ENCODE results near the gene LYPD3.
"Not testable (repeated sequence)": the region's sequence is repeated elsewhere in the genome, so short reads cannot be mapped to it uniquely, and the experiment has no call there.

LYPD3 gene

DNA sequence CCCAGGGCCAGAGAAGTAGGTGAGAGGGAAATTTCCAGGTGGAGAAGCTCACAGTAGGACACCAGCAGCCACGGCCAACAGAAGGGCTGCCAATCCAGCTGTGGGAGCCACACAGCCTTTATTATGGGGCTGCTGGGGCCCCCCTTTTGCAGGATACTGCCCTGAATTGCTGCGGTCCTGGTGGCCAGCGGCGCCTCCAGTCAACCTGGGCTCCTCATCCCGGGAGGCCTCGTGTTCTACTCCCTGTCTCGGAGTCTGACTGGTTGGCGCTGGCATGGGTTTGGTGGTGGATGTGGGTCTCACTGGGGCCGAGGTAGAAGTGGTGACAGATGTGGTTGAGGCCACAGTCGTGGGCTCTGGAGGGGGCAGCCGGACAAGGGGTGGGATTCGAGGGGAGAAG, 4.1 kb downstream of the LYPD3 start:
- no peak for DNase-seq

DNA sequence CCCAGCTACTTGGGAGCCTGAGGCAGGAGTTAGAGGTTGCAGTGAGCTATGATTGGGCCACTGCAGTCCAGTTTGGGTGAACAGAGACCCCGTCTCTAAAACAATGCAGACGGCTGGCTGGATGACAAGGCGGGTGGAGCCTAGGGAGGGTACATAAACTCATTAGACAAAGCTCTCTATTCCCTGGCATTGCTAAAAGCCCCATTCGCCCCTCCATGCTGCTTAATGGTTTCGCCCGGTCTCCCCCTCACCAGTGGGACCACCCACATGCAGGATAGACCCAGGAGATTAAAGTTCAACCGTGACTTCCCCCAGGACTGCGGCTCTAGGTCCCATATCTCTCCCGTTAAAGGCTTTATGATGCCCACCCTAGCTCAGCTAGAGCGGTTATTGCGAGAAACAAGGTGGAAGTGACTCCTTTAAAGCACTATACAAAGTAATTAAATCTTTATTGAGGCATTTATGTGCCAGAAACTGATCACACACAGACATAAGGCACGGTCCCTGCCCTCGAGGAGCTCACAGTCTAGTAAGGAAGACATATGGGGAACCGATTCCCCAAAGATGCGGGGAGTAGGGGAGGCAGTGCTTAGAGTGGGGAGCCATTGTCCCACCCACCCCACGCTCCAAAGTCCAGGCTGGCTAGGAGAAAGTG, 4.9 kb downstream of the LYPD3 start:
- DNase-seq, result no peak

DNA sequence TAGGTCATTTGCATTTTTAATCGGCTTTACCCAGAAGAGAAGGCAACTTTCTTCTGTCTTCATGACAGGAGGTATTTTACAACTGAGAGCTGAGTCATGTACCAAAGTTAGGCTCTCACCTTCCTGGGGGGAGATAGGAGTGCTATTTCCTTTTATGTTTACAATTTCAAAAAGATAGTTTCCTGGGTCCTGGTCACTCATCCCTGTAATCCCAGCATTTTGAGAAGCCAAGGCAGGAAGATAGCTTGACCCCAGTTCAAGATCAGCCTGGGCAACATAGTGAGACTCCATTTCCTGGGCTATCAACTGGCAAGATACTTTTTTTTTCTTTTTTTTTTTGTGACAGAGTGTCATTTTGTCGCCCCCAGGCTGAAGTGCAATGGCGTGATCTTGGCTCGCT, 7.6 kb downstream of the LYPD3 start:
- no peak for DNase-seq

DNA sequence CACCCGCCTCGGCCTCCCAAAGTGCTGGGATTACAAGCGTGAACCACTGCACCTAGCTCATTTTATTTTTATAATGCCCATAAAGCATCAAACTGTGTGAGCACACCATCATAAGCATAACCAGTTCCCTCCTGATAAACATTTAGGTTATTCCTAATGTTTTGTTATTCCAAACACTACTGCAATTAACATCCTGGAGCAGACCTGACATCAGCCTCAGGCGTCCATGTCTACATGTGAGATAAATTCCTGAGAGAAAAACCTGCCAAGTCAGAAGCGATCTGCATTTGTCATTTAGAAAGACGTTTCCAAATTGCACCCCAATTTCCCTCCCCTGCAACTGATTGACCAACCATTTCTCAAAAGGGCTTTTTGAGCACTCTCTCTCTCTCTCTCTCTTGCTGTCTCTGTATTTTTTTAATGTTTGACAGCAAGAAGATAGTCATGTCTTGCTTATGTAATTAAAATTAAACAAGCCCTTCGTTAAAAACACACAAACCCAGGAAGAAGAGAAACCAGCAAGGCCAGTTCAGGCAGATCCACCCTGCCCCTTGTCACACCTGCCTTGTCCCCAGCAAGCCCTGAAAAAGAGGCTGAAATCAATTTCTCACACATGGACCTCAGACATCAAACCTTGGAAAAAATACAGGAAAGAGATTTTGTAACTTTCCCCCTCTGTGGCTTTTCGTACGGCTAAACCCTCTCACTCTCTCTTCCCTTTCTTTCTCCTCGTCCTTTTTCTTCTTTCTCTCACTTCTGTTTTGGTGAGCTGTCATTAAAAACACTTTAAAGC, 9.9 kb downstream of the LYPD3 start:
- DNase-seq, result no peak

DNA sequence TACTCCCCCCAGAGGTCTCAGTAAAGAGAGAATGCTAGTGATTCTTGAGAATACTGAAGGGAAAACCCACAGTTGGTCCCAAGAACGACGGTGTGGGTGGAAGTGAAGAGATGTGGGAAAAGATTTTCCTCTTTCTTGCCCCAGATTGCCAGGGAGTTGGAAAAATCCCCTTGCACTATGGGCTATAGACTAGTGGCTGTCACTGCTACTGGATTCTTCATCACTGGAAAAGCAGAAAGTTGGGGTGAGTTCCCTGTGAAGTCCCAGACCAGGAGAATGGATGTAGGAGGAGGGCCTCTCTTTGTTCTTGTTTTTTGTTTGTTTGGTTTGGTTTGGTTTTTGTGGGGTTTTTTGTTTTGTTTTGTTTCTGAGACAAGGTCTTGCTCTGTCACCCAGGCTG, 11.4 kb downstream of the LYPD3 start:
- no peak for DNase-seq

DNA sequence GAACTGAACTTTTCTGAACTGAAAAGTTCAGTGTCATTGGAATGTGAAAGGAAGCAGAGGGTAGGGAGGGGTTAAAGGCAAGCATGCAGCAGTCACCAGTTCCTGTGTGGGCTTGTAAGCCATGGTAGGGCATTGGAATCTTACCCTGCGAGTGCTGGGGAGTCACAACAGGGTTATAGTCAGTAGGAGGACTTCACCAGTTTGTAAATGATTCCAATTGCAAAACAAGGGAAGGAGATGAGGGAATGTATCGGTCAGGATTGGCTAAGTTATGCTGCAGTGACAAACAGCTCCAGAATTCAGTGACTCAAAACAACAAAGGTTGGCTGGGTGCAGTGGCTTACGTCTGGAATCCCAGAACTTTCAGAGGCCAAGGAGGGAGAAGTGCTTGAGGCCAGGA, 12.8 kb downstream of the LYPD3 start:
- DNase-seq, result no peak

DNA sequence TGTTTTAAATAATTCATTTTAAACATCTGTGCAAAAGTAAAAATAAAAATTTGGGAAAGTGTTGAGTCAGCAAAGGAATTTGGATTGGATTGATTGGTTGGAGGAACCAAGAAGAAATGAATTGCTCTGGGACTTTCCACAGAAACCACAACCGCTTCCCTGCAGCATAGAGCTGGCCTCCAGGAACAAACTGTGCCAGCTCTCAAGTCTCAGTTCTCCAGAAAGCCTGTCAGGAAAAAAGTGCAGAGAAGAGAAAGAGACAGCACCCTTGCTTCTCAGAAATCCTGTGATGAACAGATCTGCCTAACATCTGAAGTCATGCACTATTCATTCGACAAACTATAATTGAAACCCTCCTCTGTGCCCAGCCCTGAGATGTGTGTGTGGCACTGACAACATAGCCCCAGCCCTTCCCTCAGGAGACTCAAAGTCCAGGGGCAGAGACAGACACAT, 14.8 kb downstream of the LYPD3 start:
- DNase-seq, result no peak

DNA sequence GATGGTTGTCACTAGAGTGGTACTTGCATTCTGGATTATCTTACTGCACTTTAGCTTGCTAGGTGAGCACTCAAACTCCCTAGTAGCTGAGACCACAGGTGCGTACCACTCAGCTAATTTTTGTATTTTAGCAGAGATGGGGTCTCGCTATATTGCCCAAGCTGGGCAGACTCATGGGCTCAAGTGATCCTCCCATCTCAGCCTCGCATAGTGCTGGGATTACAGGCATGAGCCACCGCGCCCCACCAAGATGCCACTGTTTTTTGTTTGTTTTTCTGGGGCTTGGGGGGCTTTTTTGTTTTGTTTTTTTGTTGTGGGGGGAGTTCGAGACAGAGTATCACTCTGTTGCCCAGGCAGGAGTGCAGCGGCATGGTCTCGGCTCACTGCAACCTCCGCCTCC, 17.8 kb downstream of the LYPD3 start:
- no peak for DNase-seq

DNA sequence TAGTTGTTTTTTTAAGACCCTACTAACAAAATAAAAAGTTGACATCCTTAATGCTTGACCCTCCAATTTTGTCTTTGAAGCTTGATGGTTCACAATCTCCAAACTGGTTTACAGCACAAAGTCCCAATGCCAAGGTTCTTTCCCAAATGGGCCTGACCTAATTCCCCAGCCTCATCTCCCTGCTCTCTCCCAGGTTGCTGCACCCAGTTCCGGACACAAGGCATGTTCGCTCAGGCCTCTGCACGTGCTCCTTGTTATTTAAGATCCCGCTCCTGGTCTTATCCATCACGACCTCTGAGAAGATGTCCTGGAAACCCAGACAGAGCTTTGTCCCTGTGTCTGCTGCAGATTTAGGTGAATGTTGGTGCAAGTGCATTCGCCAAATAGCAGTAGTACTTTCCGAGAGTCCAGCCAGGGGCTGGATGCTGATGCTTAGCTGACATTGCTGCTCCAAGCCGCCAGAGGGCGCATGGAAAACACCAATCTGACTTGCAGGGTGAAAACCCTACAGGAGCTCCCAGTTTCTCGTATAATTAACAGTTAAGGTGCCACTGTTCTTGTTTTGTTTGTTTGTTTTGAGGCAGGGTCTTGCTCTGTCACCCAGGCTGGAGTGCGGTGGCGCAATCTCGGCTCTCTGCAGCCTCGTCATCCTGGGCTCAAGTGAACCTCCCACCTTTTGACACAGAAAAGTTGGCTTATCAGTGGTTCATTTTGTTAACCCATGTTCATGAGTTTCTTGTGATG, 18.5 kb downstream of the LYPD3 start:
- peak; percentile 85 for DNase-seq

DNA sequence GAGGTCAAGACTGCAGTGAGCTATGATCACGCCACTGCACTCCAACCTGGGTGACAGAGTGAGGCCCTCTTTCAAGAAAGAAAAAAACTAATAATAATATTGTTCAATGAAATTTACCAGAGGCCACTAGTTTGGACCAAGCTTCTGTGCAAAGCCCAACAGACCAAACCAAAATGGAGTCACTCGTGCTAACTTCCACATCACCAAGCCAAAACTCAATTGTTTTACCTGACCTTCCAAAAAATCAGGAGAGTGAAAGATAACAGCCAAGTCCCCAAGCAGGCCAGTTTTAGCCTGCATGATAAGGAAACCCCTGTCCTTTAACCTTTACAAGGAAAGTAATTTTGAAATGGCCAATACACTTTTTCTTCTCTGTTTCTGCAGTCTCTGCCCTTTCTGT, 20.0 kb downstream of the LYPD3 start:
- DNase-seq, result no peak

DNA sequence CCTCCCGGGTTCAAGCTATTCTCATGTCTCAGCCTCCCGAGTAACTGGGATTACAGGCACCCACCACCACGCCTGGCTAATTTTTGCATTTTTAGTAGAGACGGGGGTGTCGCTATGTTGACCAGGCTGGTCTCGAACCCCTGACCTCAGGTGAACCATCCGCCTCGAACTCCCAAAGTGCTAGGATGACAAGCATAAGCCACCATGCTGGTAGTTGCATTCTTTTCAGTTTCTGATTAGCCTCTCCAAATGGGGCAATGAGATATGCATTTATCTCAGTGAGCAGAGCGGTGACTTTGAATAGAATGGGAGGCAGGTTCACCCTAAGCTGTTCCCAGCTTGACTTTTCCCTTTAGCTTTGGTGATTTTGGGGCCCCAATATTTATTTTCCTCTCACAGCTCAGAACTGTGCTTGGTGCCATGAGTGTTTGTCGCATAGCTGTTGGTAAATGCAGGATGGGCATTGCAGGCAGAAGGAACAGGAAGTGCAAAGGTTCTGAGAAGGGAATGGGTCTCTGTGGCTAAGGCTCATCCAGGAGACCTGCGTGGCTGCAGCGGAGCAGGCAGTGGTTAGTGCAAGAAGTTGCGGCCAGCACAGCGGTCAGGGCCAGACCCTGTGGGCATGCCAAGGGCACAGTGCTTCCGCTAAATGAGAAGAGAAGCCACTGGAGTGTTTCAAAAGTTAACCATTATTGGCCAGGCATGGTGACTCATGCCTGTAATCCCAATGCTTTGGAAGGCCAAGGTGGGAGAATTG, 20.7 kb downstream of the LYPD3 start:
- DNase-seq, result no peak

DNA sequence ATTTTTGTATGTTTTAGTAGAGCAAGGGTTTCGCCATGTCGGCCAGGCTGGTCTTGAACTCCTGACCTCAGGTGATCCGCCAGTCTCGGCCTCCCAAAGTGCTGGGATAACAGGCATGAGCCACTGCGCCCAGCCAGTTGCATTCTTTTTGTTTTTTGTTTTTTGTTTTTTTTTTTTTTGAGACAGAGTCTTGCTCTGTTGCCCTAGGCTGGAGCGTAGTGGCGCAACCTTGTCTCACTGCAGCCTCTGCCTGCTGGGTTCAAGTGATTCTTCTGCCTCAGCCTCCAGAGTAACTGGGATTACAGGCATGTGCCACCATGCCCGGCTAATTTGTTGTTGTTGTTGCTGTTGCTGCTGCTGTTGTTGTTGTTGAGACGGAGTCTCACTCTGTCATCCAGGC, 21.3 kb downstream of the LYPD3 start:
- DNase-seq, result not testable (repeated sequence)

DNA sequence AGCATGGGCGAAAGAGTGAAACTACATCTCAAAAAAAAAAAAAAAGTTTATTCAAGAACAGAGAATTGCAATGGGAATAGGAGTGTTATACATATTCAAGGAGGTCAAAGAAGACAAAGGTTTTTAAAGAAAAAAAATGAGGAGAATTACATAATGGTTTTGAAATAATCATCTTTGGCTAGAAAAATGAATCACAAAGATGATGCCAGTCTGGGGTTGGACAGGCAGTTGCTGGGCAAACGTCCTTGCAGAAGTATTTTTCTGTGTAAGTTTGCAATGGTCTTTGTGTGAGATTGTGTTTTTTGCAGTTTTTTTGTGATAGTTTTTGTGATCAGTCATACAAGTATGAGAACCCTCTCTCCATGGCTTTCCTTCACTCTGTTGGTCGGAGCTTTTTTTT, 23.7 kb downstream of the LYPD3 start:
- DNase-seq, result no peak

DNA sequence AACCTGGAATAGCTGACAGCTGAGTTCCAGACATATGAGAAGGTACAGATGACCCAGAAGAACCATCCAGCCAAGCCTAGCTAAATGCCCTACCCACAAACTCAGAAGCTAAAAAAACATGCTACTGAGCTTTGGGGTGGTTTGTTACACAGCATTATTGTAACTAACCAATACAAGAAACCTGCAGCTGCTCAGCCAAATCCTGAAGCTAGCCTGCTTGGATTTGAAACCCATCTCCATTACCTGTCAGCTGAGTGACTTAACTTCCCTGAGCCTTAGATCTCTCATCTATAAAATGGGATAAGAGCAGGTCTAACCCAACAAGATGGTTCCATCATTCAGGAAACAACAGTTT, 25.7 kb downstream of the LYPD3 start:
- no peak for DNase-seq

DNA sequence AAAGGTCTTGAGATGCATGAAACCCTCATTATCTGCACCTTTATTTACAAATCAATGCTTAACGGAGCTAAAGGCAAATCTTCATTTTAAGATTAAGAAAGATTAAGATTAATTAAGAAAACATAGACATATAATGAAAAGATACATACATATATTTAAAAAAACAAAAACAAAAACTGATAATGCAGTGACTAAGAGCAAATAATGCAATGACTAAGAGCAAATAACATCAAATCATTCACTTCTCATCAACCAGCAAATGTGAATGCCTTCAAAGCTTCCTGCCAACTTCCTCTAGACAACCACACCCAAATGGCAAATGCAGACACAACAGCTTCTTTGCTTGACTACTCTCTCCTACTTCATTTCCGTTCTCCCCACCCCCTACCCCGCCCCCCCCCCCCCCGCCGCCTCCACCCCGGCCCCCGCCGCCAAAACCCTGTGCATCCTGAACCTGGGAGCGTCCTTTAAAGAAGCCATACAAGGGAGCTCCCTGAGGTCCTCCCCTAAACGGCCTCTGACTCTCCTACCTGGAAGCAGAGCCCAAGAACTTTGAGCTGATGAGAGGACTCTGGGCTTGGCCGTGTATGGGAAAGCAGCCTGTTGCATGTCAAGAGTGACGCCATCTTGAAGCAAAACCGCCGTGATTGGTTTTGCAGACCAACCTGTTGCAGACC, 26.2 kb downstream of the LYPD3 start:
- DNase-seq, result peak; percentile 88

DNA sequence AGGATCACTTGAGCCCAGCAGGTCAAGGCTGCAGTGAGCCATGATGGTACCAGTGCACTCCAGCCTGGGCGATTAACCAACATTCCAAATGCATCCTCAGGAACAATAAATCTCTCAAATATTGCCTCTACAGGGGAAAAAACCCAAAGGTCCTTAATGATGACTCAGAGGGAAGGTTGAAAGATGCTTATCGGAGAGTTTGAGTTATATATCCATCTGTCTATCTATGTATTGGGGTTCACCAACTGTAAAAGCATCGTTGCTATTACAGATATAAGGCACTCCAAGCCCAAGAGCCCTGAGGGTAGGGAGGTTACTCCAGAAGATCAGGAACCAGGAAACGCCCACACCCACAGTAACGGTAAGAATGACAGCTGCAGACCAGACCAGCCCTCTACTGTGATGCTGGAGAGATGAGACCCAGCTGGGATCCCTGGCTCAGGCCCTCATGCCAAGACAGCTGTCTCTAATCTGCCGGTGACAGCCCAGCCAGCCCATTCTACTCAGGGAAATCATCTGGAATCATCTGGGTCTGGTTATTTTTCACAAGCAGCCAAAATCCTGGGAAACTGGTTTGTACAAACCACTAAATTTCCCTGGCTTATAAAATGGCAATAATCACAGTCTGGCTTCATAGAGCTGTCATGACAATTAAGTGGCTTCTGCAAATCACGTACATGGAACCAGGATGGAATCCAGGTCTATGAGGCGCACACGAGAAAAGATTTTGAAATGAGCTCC, 26.9 kb downstream of the LYPD3 start:
- DNase-seq, result peak; percentile 19

DNA sequence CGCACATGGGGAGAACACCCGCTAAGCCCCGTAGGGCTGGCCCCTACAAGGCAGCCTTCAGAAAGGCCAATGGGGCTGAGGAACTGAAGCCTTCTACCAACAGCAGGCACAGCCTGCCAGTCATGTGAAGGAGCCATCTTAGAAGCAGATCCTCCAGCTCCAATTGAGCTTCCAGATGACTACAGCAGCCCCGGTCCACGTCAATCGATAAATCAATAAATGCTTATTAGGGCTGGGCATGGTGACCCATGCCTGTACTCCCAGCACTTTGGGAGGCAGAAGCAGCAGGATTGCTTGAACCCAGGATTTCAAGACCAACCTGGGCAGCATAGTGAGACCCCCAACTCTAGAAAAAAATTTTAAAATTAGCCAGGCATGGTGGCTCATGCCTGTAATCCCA, 27.7 kb downstream of the LYPD3 start:
- DNase-seq, result no peak

DNA sequence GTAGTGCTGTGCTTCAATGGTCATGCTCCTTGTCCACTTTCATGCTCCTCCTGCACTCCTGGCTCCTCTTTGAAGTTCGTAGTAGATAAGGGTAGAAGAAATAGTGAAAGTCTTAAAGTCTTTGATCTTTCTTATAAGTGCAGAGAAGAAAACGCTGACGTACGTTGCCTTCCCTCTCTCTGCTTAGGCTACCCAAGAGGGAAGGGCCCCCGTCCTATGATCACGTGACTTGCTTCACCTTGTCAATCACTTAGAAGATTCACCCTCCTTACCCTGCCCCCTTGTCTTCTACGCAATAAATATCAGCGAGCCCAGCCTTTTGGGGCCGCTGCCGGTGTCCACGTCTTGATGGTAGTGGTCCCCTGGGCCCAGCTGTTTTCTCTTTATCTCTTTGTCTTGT, 28.1 kb downstream of the LYPD3 start:
- DNase-seq, result peak; percentile 22

DNA sequence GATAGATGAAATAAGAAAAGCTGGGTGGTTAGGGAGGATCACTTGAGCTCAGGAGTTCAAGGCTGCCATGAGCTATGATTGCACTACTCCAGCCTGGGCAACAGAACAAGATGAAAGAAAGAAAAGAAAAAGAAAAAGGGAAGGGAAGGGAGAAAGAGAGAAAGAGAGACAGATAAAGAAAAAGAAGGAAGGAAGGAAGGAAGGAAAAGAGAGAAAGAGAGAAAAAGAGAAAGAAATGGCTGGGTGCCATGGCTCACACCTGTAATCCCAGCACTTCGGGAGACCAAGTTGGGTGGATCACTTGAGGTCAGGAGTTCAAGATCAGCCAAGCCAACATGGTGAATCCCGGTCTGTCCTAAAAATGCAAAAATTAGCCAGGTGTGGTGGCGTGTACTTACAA, 29.6 kb downstream of the LYPD3 start:
- no peak for DNase-seq

DNA sequence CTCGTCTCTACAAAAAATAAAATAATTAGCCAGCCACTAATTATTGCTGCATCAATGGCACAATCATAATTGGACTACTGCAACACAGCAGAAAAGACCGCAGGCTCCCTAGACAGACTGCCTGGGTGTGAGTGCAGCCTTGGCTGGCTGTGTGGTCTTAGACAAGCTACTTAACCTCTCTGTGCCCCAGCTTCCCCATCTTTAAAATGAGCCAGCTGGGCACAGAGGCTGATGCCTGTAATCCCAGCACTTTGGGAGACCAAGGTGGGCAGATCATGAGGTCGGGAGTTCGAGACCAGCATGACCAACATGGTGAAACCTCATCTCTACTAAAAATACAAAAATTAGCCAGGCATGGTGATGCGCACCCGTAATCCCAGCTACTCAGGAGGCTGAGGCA, 31.7 kb downstream of the LYPD3 start:
- DNase-seq, result no peak

DNA sequence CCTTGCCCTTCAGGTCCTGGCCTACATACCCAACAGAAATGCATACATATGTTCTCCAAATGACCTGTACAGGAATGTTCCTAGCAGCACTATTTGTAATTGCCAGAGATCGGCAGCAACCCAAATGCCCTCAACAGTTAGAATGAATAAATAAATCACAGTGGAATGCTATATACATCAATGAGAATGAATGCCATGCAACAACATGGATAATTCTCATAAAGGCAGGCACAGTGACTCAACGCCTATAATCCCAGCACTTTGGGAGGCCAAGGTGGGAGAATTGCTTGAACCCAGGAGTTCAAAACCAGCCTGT, 32.1 kb downstream of the LYPD3 start:
- DNase-seq, result no peak

DNA sequence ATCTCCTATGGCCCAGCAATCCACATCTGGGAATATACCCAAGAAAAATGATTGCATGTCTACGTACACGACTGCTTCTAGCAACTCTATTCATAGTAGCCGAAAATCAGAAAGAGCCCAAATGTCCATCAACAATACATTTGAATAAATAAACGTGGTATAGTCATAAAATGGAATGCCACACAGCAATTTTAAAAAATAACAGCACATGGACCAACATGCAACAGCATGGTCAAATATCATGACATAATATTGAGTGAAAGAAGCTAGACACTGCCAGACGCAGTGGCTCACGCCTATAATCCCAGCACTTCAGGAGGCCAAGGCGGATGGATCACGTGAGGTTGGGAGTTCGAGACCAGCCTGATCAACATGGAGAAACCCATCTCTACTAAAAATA, 34.4 kb downstream of the LYPD3 start:
- no peak for DNase-seq
